Naive thymus-derived CD8-positive, alpha-beta T cell (primary cell): ENCODE results near the gene APP. TPM values are rescaled to one million over a fixed set of nuclear protein-coding genes. Genes with fewer than 3 reads are reported as not detected.
A peak's percentile ranks its signal among the peaks of the same experiment; 100 is the strongest.
"Not testable (repeated sequence)": the region's sequence is repeated elsewhere in the genome, so short reads cannot be mapped to it uniquely, and the experiment has no call there.

Experiments used
- ATAC-seq, 2 donors: fragments of 150-1000 bp; cut with Tn5 transposase in 1 of 2; sonication (Bioruptor Pico), chemical (Tn5 transposase) in 1 of 2; 1 replicate in 1 of 2; 2 replicates in 1 of 2; pipeline ENCODE4 v1.10.0; 2021; ENCODE audit warnings: mild to moderate bottlenecking in 2 of 2, moderate library complexity in 2 of 2
- POLR2A ChIA-PET: fragments of 350-600 bp; sonication (Branson Sonifier 250); formaldehyde crosslinking; loops from one replicate; lab custom pipeline; 2021; ENCODE audit warnings: antibody characterized with exemption; lab: Charles Lee
- DNase-seq, 10 donors: peaks; one replicate each; pipeline versions ENCODE4 v3.0.0 to v3.0.0-alpha.2; 2020 to 2022
- H3K27ac Mint-ChIP-seq, 10 donors: one replicate each; pipeline ENCODE4 v1.8.0; 2020 to 2022; ENCODE audit warnings: mild to moderate bottlenecking in 10 of 10, mixed read lengths in 10 of 10, moderate library complexity in 4 of 10, inconsistent platforms in 1 of 10
- H3K27me3 Mint-ChIP-seq, 5 donors: one replicate each; pipeline ENCODE4 v1.8.0; 2021 to 2022; ENCODE audit warnings: mixed read lengths in 5 of 5
- H3K36me3 Mint-ChIP-seq, 3 donors: one replicate each; pipeline ENCODE4 v1.8.0; 2020 to 2022; ENCODE audit warnings: mixed read lengths in 3 of 3, mild to moderate bottlenecking in 2 of 3, inconsistent platforms in 1 of 3
- H3K4me1 Mint-ChIP-seq, 4 donors: one replicate each; pipeline ENCODE4 v1.8.0; 2021 to 2022; ENCODE audit warnings: mixed read lengths in 4 of 4
- H3K4me3 Mint-ChIP-seq, 10 donors: one replicate each; pipeline ENCODE4 v1.8.0; 2020 to 2022; ENCODE audit warnings: mild to moderate bottlenecking in 10 of 10, mixed read lengths in 10 of 10, moderate library complexity in 6 of 10, inconsistent platforms in 1 of 10
- H3K9me3 Mint-ChIP-seq, 9 donors: one replicate each; pipeline ENCODE4 v1.8.0; 2020 to 2022; ENCODE audit warnings: mixed read lengths in 9 of 9, mild to moderate bottlenecking in 3 of 9, inconsistent platforms in 1 of 9, moderate library complexity in 1 of 9
- polyA plus RNA-seq, 3 donors: library from polyadenylated mRNA; unstranded; fragments of 300-500 nt; fragmentation: Illumina TruSeq; gene quantifications; one replicate each; pipeline ENCODE4 v1.2.3, GENCODE V29; 2021
- total RNA-seq, 8 experiments: library from RNA in 2 of 8; stranded (reverse) in 2 of 8; gene quantifications; one replicate each; pipeline ENCODE4 v1.2.3 and lab custom pipeline; 2021 to 2026

APP gene
- total and polyA plus RNA-seq, 5 experiments from 2014 or later: 6.9 to 33.8 (median 8.7) TPM

GRCh38 chr21:26042181-26042876 lies 128.2 kb downstream of the APP start:
- peak overlapping the region in 1 of 10 donors; percentile 71 for H3K27ac Mint-ChIP-seq
- POLR2A ChIA-PET: no interaction called here
- ATAC-seq (no peak), DNase-seq (no peak)
- H3K4me1 Mint-ChIP-seq: no peaks in the 10 kb centered on the region
- peaks cover 0 to 2% (median 0%) of the 10 kb centered on the region in 9 donors for H3K9me3 Mint-ChIP-seq
- H3K36me3 Mint-ChIP-seq: peaks cover 9 to 21% (median 20%) of the 10 kb centered on the region in 3 donors
- H3K27me3 Mint-ChIP-seq: no peaks in the 10 kb centered on the region
- no peak overlapping the region for H3K4me3 Mint-ChIP-seq

GRCh38 chr21:26041431-26042180 lies 129.0 kb downstream of the APP start:
- Mint-ChIP-seq H3K4me3 (no peak overlapping the region), H3K27me3 (no peaks in the 10 kb centered on the region), H3K36me3 (peaks cover 8 to 20% (median 19%) of the 10 kb centered on the region in 3 donors), H3K9me3 (peaks cover 0 to 2% (median 0%) of the 10 kb centered on the region in 9 donors), H3K4me1 (peaks cover 0 to 5% (median 0%) of the 10 kb centered on the region in 4 donors), H3K27ac (no peak overlapping the region)
- no peak for ATAC-seq
- POLR2A ChIA-PET: interaction anchor here (1.3 kb wide), 1 partner anchor 11 kb away, joined by 3 read pairs; no protein-coding TSS in a partner anchor
- DNase-seq: no peak

GRCh38 chr21:26036916-26037315 lies 133.7 kb downstream of the APP start:
- no peaks in the 10 kb centered on the region for H3K27me3 Mint-ChIP-seq
- ATAC-seq (no peak), DNase-seq (no peak)
- no peak overlapping the region for H3K4me3 Mint-ChIP-seq
- H3K9me3 Mint-ChIP-seq: peaks cover 0 to 5% (median 0%) of the 10 kb centered on the region in 9 donors
- H3K27ac Mint-ChIP-seq: no peak overlapping the region
- POLR2A ChIA-PET: no interaction called here
- peaks cover 0 to 9% (median 2%) of the 10 kb centered on the region in 3 donors for H3K36me3 Mint-ChIP-seq
- H3K4me1 Mint-ChIP-seq: peaks cover 0 to 10% (median 4%) of the 10 kb centered on the region in 4 donors

- ATAC-seq: no peak
- H3K27me3 Mint-ChIP-seq: no peaks in the 10 kb centered on the region
- no peak overlapping the region for H3K4me3 Mint-ChIP-seq
- H3K36me3 Mint-ChIP-seq: peaks cover 2 to 9% (median 4%) of the 10 kb centered on the region in 3 donors
- peaks cover 0 to 10% (median 4%) of the 10 kb centered on the region in 4 donors for H3K4me1 Mint-ChIP-seq
- H3K27ac Mint-ChIP-seq: no peak overlapping the region
- no peak for DNase-seq
- H3K9me3 Mint-ChIP-seq: peaks cover 0 to 8% (median 0%) of the 10 kb centered on the region in 9 donors
- POLR2A ChIA-PET: interaction anchor here (0.5 kb wide), 1 partner anchor 134 kb away, joined by 4 read pairs; no protein-coding TSS in a partner anchor
Measured at GRCh38 chr21:26032263-26032662, 138.3 kb downstream of the APP start.

GRCh38 chr21:26028183-26028582 lies 142.4 kb downstream of the APP start:
- POLR2A ChIA-PET: no interaction called here
- peaks cover 0 to 4% (median 0%) of the 10 kb centered on the region in 9 donors for H3K9me3 Mint-ChIP-seq
- no peaks in the 10 kb centered on the region for H3K4me1 Mint-ChIP-seq
- peaks cover 2 to 7% (median 4%) of the 10 kb centered on the region in 3 donors for H3K36me3 Mint-ChIP-seq
- no peak for DNase-seq
- no peak overlapping the region for H3K4me3 Mint-ChIP-seq
- H3K27me3 Mint-ChIP-seq: no peaks in the 10 kb centered on the region
- H3K27ac Mint-ChIP-seq: no peak overlapping the region
- ATAC-seq: no peak

- H3K36me3 Mint-ChIP-seq: peaks cover 2 to 6% (median 4%) of the 10 kb centered on the region in 3 donors
- no peak for DNase-seq
Measured at GRCh38 chr21:26027696-26028095, 142.9 kb downstream of the APP start.

GRCh38 chr21:26025536-26026512 lies 144.7 kb downstream of the APP start:
- Mint-ChIP-seq H3K27ac (no peak overlapping the region), H3K4me3 (no peak overlapping the region), H3K4me1 (no peaks in the 10 kb centered on the region), H3K36me3 (peaks cover 7 to 22% (median 11%) of the 10 kb centered on the region in 3 donors), H3K27me3 (no peaks in the 10 kb centered on the region), H3K9me3 (no peaks in the 10 kb centered on the region)
- ATAC-seq (no peak), DNase-seq (no peak)
- POLR2A ChIA-PET: no interaction called here

More at GRCh38 chr21:26027696-26028095, 142.9 kb downstream of the APP start:
- Mint-ChIP-seq H3K27ac (no peak overlapping the region), H3K4me3 (no peak overlapping the region), H3K9me3 (peaks cover 0 to 3% (median 0%) of the 10 kb centered on the region in 9 donors), H3K27me3 (no peaks in the 10 kb centered on the region), H3K4me1 (no peaks in the 10 kb centered on the region)
- no peak for ATAC-seq
- POLR2A ChIA-PET: no interaction called here

GRCh38 chr21:26023406-26023805 lies 147.2 kb downstream of the APP start:
- H3K9me3 Mint-ChIP-seq, ATAC-seq, DNase-seq, H3K4me3 Mint-ChIP-seq, POLR2A ChIA-PET, H3K4me1 Mint-ChIP-seq, H3K27me3 Mint-ChIP-seq, H3K27ac Mint-ChIP-seq: not testable (repeated sequence)
- peaks cover 7 to 29% (median 15%) of the 10 kb centered on the region in 3 donors for H3K36me3 Mint-ChIP-seq

GRCh38 chr21:26022598-26023337 lies 147.8 kb downstream of the APP start:
- DNase-seq, H3K4me3 Mint-ChIP-seq, ATAC-seq, POLR2A ChIA-PET, H3K4me1 Mint-ChIP-seq, H3K27me3 Mint-ChIP-seq, H3K9me3 Mint-ChIP-seq, H3K27ac Mint-ChIP-seq: not testable (repeated sequence)
- H3K36me3 Mint-ChIP-seq: peaks cover 7 to 29% (median 15%) of the 10 kb centered on the region in 3 donors

- no peaks in the 10 kb centered on the region for H3K27me3 Mint-ChIP-seq
- no peaks in the 10 kb centered on the region for H3K4me1 Mint-ChIP-seq
- ATAC-seq: no peak
Measured at GRCh38 chr21:26020510-26020909, 150.1 kb downstream of the APP start.

GRCh38 chr21:26020081-26020480 lies 150.5 kb downstream of the APP start:
- Mint-ChIP-seq H3K4me3 (no peak overlapping the region), H3K27ac (no peak overlapping the region), H3K9me3 (no peaks in the 10 kb centered on the region), H3K4me1 (no peaks in the 10 kb centered on the region), H3K36me3 (peaks cover 7 to 29% (median 15%) of the 10 kb centered on the region in 3 donors), H3K27me3 (no peaks in the 10 kb centered on the region)
- no peak for DNase-seq
- no peak for ATAC-seq
- POLR2A ChIA-PET: no interaction called here

More at GRCh38 chr21:26020510-26020909, 150.1 kb downstream of the APP start:
- peaks cover 7 to 29% (median 15%) of the 10 kb centered on the region in 3 donors for H3K36me3 Mint-ChIP-seq
- H3K4me3 Mint-ChIP-seq: no peak overlapping the region
- DNase-seq: no peak
- H3K27ac Mint-ChIP-seq: no peak overlapping the region
- POLR2A ChIA-PET: no interaction called here
- H3K9me3 Mint-ChIP-seq: no peaks in the 10 kb centered on the region
